ENCODE results near the gene TNFAIP6.

GRCh38 chr2:151395509-151396374 lies 38.4 kb downstream of the TNFAIP6 start:
- TF ChIP-seq GATA2 (IDR thresholded peaks at IDR 0.05; ENCODE audit: low read depth, low read length): no peak
- no peak for TF ChIP-seq GATA3 (IDR thresholded peaks at IDR 0.05; ENCODE audit: low read depth, low read length)

Measured in SH-SY5Y (cell line).